GM23338 (cell line): ENCODE measurements around the gene RFPL2. TPM values are rescaled to one million over a fixed set of nuclear protein-coding genes. Genes with fewer than 3 reads are reported as not detected.

Source experiments
- ATAC-seq: fragments of 200-7000 bp; cut with Tn5 transposase; 3 replicates; pipeline ENCODE4 v1.9.1; 2020
- DNase-seq: peaks from one replicate; pipeline ENCODE4 v3.0.0-alpha.2; 2015; ENCODE audit warnings: low spot score
- H2AFZ ChIP-seq: fragments of 200-600 bp; sonication (generic); 2 replicates; pipeline ENCODE4 v1.8.0; 2016; ENCODE audit warnings: antibody characterized with exemption, mild to moderate bottlenecking, moderate library complexity
- H3F3A ChIP-seq: fragments of 200-600 bp; sonication (generic); replicated peaks from 2 replicates; pipeline ENCODE4 v1.8.0; 2017; ENCODE audit warnings: antibody characterized with exemption, mixed run types, low read depth
- H3K27ac ChIP-seq: fragments of 200-600 bp; sonication (generic); 2 replicates; pipeline ENCODE4 v1.6.1; 2016; ENCODE audit warnings: low read depth
- H3K27me3 ChIP-seq: fragments of 200-600 bp; sonication (generic); 2 replicates; pipeline ENCODE4 v1.8.0; 2016; ENCODE audit warnings: mild to moderate bottlenecking, mixed run types, moderate library complexity; ENCODE audit not compliant: insufficient read depth
- H3K36me3 ChIP-seq: fragments of 200-600 bp; sonication (generic); 2 replicates; pipeline ENCODE4 v1.8.0; 2016; ENCODE audit warnings: mild to moderate bottlenecking; ENCODE audit not compliant: insufficient read depth
- H3K4me1 ChIP-seq: fragments of 200-600 bp; sonication (generic); 2 replicates; pipeline ENCODE4 v1.8.0; 2016; ENCODE audit warnings: mild to moderate bottlenecking, moderate library complexity; ENCODE audit not compliant: insufficient read depth
- H3K4me2 ChIP-seq: fragments of 200-600 bp; sonication (generic); 2 replicates; pipeline ENCODE4 v1.7.1; 2017; ENCODE audit warnings: mixed run types
- H3K4me3 ChIP-seq: fragments of 200-600 bp; sonication (generic); 2 replicates; pipeline ENCODE4 v1.6.1; 2016; ENCODE audit warnings: mixed run types
- H3K79me2 ChIP-seq: fragments of 200-600 bp; sonication (generic); replicated peaks from 2 replicates; pipeline ENCODE4 v1.8.0; 2017; ENCODE audit warnings: mild to moderate bottlenecking; ENCODE audit not compliant: insufficient read depth
- H3K9me2 ChIP-seq: fragments of 200-600 bp; sonication (generic); 2 replicates; pipeline ENCODE4 v1.8.0; 2017; ENCODE audit not compliant: insufficient read depth
- H4K20me1 ChIP-seq: fragments of 200-600 bp; sonication (generic); replicated peaks from 2 replicates; pipeline ENCODE4 v1.8.0; 2017; ENCODE audit warnings: mild to moderate bottlenecking; ENCODE audit not compliant: insufficient read depth
- H3K27ac Mint-ChIP-seq: 2 replicates; pipeline ENCODE4 v1.8.0; 2020; ENCODE audit warnings: inconsistent platforms, mild to moderate bottlenecking, moderate library complexity, mixed read lengths
- H3K27me3 Mint-ChIP-seq: 3 replicates; pipeline ENCODE4 v1.8.0; 2022; ENCODE audit warnings: low read depth, mild to moderate bottlenecking, moderate library complexity, mixed read lengths, inconsistent platforms; ENCODE audit not compliant: insufficient read depth, poor library complexity
- H3K36me3 Mint-ChIP-seq: 3 replicates; pipeline ENCODE4 v1.8.0; 2021; ENCODE audit warnings: low read depth, mild to moderate bottlenecking, inconsistent platforms, moderate library complexity, mixed read lengths
- H3K4me1 Mint-ChIP-seq: 3 replicates; pipeline ENCODE4 v1.8.0; 2020; ENCODE audit warnings: mild to moderate bottlenecking, inconsistent platforms, mixed read lengths
- H3K4me3 Mint-ChIP-seq: 3 replicates; pipeline ENCODE4 v1.8.0; 2021; ENCODE audit warnings: moderate library complexity, mild to moderate bottlenecking, inconsistent platforms, mixed read lengths
- H3K9me3 Mint-ChIP-seq: 3 replicates; pipeline ENCODE4 v1.8.0; 2020; ENCODE audit warnings: moderate library complexity, mild to moderate bottlenecking, inconsistent platforms, mixed read lengths
- CTCF ChIP-seq, 2 experiments: fragments of 200-600 bp in 1 of 2; sonication (generic) in 1 of 2; conservative IDR thresholded peaks; 2 replicates each; pipeline versions ENCODE4 v1.5.1 to v1.6.1; 2016 to 2017; ENCODE audit warnings: antibody characterized with exemption in 2 of 2, low read depth in 2 of 2, mild to moderate bottlenecking in 2 of 2, moderate library complexity in 1 of 2
- ETS1 ChIP-seq: IDR thresholded peaks from 2 replicates; pipeline ENCODE4 v1.6.1; 2016; ENCODE audit warnings: antibody characterized with exemption
- EZH2 ChIP-seq: fragments of 200-600 bp; sonication (generic); IDR thresholded peaks from one replicate; pipeline ENCODE4 v1.8.0; 2017; ENCODE audit warnings: antibody characterized with exemption, mild to moderate bottlenecking, low read depth; ENCODE audit not compliant: unreplicated experiment
- EZH2phosphoT487 ChIP-seq: fragments of 200-600 bp; sonication (generic); IDR thresholded peaks from one replicate; pipeline ENCODE4 v1.8.1; 2018; ENCODE audit warnings: antibody characterized with exemption; ENCODE audit not compliant: unreplicated experiment
- JUNB ChIP-seq: IDR thresholded peaks from one replicate; pipeline ENCODE4 v1.6.1; 2016; ENCODE audit warnings: antibody characterized with exemption; ENCODE audit not compliant: unreplicated experiment
- REST ChIP-seq: IDR thresholded peaks from one replicate; pipeline ENCODE4 v1.6.1; 2018; ENCODE audit warnings: antibody characterized with exemption; ENCODE audit not compliant: unreplicated experiment
- STAT1 ChIP-seq: IDR thresholded peaks from one replicate; pipeline ENCODE4 v1.6.1; 2016; ENCODE audit warnings: antibody characterized with exemption; ENCODE audit not compliant: unreplicated experiment
- ZNF114 ChIP-seq: fragments of 250-450 bp; sonication (Bioruptor Pico); IDR thresholded peaks from 2 replicates; pipeline ENCODE4 v1.5.0; 2020; ENCODE audit warnings: mild to moderate bottlenecking, moderate library complexity
- ZNF331 ChIP-seq: fragments of 250-450 bp; sonication (Bioruptor Pico); IDR thresholded peaks from 2 replicates; pipeline ENCODE4 v1.5.0; 2020; ENCODE audit warnings: low read depth, mild to moderate bottlenecking, moderate library complexity
- ZNF462 ChIP-seq: fragments of 250-450 bp; sonication (Bioruptor Pico); IDR thresholded peaks from 2 replicates; pipeline ENCODE4 v1.5.0; 2020; ENCODE audit warnings: mild to moderate bottlenecking, moderate library complexity
- polyA plus RNA-seq: library from polyadenylated mRNA; unstranded; fragments of >200 nt; fragmentation: Nextera tagmentation; extraction: Ambion mirVana; gene quantifications from 2 replicates; pipeline ENCODE4 v1.2.1, GENCODE V29; 2016
- total RNA-seq: library from RNA; depleted of rRNA; stranded (reverse); fragments of >200 nt; shearing (Covaris generic); gene quantifications from 2 replicates; pipeline ENCODE4 v1.2.3, GENCODE V29; 2014

The RFPL2 gene
- total and polyA plus RNA-seq, 2 experiments from 2014 or later = 0.45 TPM; not detected in 1

DNA sequence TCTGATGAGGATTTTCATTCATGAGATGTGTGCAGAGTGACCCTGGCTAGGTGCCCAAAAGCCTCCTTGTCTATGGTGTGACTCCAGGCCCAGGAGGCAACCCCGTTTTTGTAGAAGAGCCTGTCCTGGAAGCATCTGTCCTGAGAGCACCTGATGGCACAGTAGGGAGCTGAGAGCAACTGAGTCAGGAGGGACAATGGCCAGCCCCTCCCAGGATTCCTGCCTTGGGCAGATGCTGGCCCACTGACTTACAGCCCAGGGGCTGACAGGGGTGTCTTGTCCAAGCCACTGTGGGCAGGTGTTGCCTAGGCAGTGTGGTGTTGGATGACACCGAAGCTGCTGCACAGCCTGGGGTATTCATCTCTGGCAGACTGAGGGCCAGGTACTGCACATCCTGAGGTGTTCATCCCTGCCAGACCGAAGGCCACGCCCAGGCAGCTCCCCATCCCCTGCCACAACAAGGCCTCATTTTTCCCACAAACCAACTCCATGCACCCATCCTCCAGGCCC is 3.2 kb upstream of the RFPL2 start (continued):
- TF ChIP-seq ETS1 (no peak), JUNB (no peak), EZH2 (no peak)

DNA sequence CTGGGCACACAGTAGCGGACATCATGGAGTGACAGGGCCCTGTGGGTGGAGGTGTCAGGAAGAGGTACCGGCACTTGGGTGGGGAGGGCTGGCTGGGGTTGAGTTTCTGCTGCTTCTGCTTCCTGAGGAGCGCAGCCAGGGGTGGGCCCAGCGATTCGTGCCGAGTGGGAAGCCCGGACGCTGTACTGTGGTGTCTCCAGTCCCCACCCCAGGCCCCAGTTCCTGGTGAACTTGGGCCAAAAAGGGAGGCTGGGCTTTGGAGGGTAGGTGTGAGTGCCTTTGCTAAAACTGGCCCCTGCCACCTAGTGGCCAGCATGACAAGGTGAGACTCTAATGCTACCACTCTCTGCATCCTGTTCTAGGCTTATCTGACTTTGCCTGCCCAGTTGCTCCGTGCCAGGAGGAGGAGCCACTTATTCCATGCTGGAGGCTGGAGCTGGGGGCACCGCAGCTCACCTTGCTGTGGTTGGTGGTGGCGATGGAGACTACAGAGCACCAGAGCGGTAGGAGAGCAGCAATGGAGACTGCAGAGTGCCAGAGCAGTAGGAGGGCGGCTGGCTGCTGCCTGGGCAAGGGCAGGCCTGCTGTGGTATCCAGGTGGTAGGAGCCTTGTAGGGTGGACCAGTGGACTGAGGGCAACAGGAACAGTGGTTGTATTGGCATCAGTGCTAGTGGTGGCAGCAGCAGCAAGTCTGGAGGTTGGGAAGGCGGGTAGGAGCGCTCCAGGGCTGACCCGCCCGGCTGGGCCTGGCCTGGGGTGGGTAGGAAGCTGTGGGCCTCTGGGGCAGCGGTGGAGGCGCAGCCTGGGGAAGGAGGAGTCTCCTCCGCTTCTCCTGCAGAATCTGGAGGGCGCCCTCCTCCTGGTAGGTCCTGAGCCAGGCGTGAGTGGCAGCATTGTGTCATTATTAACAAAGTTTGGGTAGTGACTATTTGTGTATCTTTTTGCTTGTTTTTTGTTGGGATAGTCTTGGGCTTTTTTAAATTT is 2.2 kb upstream of the RFPL2 start:
- H3K36me3 Mint-ChIP-seq = peaks cover 12% of the 10 kb centered on the region
- no peak for TF ChIP-seq EZH2phosphoT487
- no peak for TF ChIP-seq ZNF331
- TF ChIP-seq STAT1 = no peak
- TF ChIP-seq CTCF (conservative IDR thresholded peaks at IDR 0.05; ENCODE audit: low read depth in 2 of 2) = peak; percentile 60 to 85
- no peak for TF ChIP-seq REST
- no peak for TF ChIP-seq ZNF462 (CRISPR knock-in tag)
- no peak for TF ChIP-seq ZNF114
- DNase-seq = peak; percentile 86

More for the DNA sequence above, 2.2 kb upstream of the RFPL2 start:
- no peak overlapping the region for H3K27ac ChIP-seq
- H3F3A ChIP-seq = no peaks in the 10 kb centered on the region
- peaks cover 47% of the 10 kb centered on the region for H3K27me3 ChIP-seq
- H4K20me1 ChIP-seq = no peaks in the 10 kb centered on the region
- H3K4me3 ChIP-seq = no peak overlapping the region
- peaks cover 13% of the 10 kb centered on the region; the same call in 1 of the 2 replicates for H3K4me1 ChIP-seq
- H3K79me2 ChIP-seq = no peaks in the 10 kb centered on the region
- peak overlapping the region; percentile 62; the same call in 1 of the 2 replicates for H3K4me2 ChIP-seq
- H3K4me3 Mint-ChIP-seq = no peak overlapping the region; the same call in 2 of the 3 replicates
- ATAC-seq = peak; percentile 50
- peak overlapping the region; percentile 5; the same call in 1 of the 2 replicates for H3K27ac Mint-ChIP-seq
- H3K9me2 ChIP-seq = no peaks in the 10 kb centered on the region
- peaks cover 52% of the 10 kb centered on the region for H3K27me3 Mint-ChIP-seq
- H3K9me3 Mint-ChIP-seq = peaks cover 6% of the 10 kb centered on the region; the same call in 2 of the 3 replicates
- peaks cover 46% of the 10 kb centered on the region for H3K4me1 Mint-ChIP-seq
- no peaks in the 10 kb centered on the region for H3K36me3 ChIP-seq
- H2AFZ ChIP-seq = peak overlapping the region; percentile 66; the same call in 1 of the 2 replicates
